Astrocyte (in vitro differentiated cells and primary cell): ENCODE data around the gene BST1.

Experiments used
- EZH2 ChIP-seq: IDR thresholded peaks from 2 replicates; pipeline ENCODE4 v1.6.1; 2012; ENCODE audit warnings: mild to moderate bottlenecking, low read length, inconsistent platforms; ENCODE audit not compliant: insufficient read depth
- TF ChIP-seq, protein P1 (sequence below): IDR thresholded peaks from 2 replicates; pipeline ENCODE4 v1.5.1; 2011; ENCODE audit warnings: low read depth, mild to moderate bottlenecking, inconsistent platforms, low read length, moderate library complexity; ENCODE audit not compliant: insufficient read depth

DNA sequence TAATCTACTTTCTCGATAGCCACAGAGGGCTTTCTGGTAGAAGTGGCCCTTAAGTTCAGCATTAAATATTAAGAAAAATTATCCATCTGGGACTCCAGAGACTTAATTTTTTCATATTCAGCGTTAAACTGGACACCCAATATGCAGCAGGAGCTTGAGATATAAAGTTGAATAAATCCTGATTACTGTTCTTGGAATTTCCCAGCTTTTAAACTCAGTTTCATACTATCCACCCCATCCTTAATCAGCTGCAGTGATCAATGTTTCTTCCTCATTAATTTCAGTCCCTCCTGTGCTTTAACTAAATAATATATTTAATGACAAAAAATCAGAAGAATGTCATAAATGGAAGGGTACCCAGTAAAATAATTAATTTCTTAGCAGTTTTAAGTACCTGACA lies 44.1 kb upstream of the BST1 start:
- TF ChIP-seq, protein P1, sequence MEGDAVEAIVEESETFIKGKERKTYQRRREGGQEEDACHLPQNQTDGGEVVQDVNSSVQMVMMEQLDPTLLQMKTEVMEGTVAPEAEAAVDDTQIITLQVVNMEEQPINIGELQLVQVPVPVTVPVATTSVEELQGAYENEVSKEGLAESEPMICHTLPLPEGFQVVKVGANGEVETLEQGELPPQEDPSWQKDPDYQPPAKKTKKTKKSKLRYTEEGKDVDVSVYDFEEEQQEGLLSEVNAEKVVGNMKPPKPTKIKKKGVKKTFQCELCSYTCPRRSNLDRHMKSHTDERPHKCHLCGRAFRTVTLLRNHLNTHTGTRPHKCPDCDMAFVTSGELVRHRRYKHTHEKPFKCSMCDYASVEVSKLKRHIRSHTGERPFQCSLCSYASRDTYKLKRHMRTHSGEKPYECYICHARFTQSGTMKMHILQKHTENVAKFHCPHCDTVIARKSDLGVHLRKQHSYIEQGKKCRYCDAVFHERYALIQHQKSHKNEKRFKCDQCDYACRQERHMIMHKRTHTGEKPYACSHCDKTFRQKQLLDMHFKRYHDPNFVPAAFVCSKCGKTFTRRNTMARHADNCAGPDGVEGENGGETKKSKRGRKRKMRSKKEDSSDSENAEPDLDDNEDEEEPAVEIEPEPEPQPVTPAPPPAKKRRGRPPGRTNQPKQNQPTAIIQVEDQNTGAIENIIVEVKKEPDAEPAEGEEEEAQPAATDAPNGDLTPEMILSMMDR = no peak
- TF ChIP-seq EZH2 = no peak
